ENCODE results near the gene C1orf167.
"Not testable (repeated sequence)": the region's sequence is repeated elsewhere in the genome, so short reads cannot be mapped to it uniquely, and the experiment has no call there.

Gene C1orf167

DNA sequence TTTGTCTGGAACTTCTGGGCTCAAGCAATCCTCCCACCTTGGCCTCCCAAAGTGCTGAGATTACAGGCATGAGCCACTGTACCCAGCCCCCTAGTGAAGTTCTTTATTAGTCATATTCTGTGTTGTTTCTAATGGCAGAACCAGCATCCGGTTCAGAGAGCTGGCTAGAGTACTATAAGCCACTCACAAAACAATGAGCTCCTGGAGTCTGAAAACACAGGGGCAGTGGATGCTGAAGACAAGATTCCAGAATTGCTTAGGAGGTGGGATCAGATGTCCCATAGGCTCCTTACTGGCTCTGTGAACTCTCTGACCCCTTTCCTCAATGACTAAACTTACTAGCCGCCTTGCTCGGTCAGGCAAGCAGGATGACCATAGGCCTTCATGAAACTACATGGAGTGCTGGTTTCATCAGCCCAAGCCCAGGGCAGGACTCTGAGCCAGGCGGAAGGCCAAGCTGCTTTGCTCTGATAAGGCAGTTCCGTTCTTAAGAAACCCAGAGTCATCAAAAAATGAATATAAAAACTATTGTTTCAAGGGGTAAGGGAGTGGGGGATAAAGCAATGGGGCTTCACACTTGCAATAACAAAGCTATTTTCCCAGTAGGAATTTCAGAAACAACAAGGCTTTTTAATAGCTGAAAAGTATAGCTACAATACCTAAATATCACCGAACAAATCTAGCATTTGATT, 35.7 kb downstream of the C1orf167 start:
- peaks cover 55% of the 10 kb centered on the region for H3K36me3 ChIP-seq (ENCODE audit: insufficient read depth, low read length)
- WGBS, result 95% methylated on average over 6 of the region's 6 CpGs

DNA sequence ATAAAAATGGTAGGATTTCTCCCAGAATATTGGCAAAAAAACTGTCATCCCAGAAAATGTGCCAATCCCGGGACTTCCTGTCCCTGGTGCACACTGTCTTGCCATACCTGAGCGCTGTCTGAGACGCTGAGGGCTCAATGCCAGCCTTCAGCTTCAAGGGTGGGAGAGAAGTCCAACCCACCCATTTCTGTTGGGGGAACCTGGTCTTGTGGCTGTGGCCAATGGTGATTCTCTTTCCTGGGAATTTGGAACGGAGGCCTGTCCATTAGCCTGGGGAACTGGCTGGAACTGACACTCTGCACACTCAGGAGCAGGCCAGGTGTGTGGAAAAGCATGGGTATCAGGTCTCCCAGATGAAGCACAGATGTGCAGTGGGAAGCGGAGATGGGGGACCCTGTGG, 37.1 kb downstream of the C1orf167 start:
- H3K27ac ChIP-seq (ENCODE audit: low read depth, low read length), result no peak overlapping the region
- no peak overlapping the region for H3K4me3 ChIP-seq (ENCODE audit: low read length)
- no peaks in the 10 kb centered on the region for H3K9me3 ChIP-seq (ENCODE audit: insufficient read depth, low read depth, low read length)
- H3K4me1 ChIP-seq (ENCODE audit: insufficient read depth, low read length), result peaks cover 5% of the 10 kb centered on the region; the same call in 1 of the 2 replicates
- no peaks in the 10 kb centered on the region for H3K27me3 ChIP-seq (ENCODE audit: insufficient read depth, low read length)
- H3K36me3 ChIP-seq (ENCODE audit: insufficient read depth, low read length), result peaks cover 45% of the 10 kb centered on the region
- WGBS, result 95% methylated on average over 5 of the region's 5 CpGs
- H3K9ac ChIP-seq (ENCODE audit: low read depth, low read length), result no peak overlapping the region

More for the DNA sequence above, 35.7 kb downstream of the C1orf167 start:
- Histone ChIP-seq H3K27me3 (ENCODE audit: insufficient read depth, low read length) (no peaks in the 10 kb centered on the region), H3K4me1 (ENCODE audit: insufficient read depth, low read length) (no peaks in the 10 kb centered on the region; the same call in 1 of the 2 replicates), H3K9ac (ENCODE audit: low read depth, low read length) (no peak overlapping the region), H3K27ac (ENCODE audit: low read depth, low read length) (no peak overlapping the region), H3K4me3 (ENCODE audit: low read length) (no peak overlapping the region), H3K9me3 (ENCODE audit: insufficient read depth, low read depth, low read length) (no peaks in the 10 kb centered on the region)

DNA sequence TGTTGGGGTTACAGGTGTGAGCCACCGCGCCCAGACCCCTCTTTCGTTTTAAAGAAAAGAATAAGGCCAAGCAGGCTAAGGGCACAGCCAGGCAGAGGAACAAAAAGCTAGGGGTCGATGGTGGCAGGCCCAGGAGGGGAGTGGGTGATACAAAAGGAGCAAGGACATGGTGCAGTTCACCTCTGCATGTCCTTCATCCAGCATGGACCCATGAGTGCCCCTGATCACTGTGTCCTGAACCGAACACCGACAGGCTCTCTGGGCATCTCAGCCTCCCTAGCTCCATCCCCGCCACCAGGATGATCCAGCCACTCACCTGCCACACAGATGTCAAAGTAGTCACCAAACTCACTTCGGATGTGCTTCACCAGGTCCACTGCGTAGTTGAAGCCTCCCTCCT, 37.9 kb downstream of the C1orf167 start:
- H3K9ac ChIP-seq (ENCODE audit: low read depth, low read length), result no peak overlapping the region
- peaks cover 10% of the 10 kb centered on the region for H3K4me1 ChIP-seq (ENCODE audit: insufficient read depth, low read length)
- no peaks in the 10 kb centered on the region for H3K27me3 ChIP-seq (ENCODE audit: insufficient read depth, low read length)
- H3K36me3 ChIP-seq (ENCODE audit: insufficient read depth, low read length), result peaks cover 37% of the 10 kb centered on the region
- H3K4me3 ChIP-seq (ENCODE audit: low read length), result no peak overlapping the region
- no peaks in the 10 kb centered on the region for H3K9me3 ChIP-seq (ENCODE audit: insufficient read depth, low read depth, low read length)
- 93% methylated on average over 9 of the region's 9 CpGs for WGBS
- H3K27ac ChIP-seq (ENCODE audit: low read depth, low read length), result no peak overlapping the region

DNA sequence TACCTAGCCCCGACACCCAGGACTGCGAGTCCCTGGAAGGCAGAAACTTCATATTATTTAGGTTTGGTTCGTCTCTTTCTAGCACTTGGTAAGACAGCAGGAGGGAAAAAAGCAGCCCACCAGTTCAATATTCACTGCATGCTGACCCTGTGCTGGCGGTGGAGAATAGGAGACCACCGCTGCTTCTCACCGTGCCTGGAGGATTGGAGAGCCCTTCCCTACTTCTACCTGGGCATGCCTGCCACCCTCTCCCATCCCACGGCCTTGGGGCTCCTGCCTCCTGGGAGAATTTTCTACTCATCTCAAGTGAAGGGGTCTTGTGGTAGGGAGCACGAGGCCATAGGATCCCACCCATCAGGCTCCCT, 38.4 kb downstream of the C1orf167 start:
- H3K36me3 ChIP-seq (ENCODE audit: insufficient read depth, low read length), result peaks cover 32% of the 10 kb centered on the region
- no peak overlapping the region for H3K27ac ChIP-seq (ENCODE audit: low read depth, low read length)
- 91% methylated on average over 8 of the region's 8 CpGs for WGBS

DNA sequence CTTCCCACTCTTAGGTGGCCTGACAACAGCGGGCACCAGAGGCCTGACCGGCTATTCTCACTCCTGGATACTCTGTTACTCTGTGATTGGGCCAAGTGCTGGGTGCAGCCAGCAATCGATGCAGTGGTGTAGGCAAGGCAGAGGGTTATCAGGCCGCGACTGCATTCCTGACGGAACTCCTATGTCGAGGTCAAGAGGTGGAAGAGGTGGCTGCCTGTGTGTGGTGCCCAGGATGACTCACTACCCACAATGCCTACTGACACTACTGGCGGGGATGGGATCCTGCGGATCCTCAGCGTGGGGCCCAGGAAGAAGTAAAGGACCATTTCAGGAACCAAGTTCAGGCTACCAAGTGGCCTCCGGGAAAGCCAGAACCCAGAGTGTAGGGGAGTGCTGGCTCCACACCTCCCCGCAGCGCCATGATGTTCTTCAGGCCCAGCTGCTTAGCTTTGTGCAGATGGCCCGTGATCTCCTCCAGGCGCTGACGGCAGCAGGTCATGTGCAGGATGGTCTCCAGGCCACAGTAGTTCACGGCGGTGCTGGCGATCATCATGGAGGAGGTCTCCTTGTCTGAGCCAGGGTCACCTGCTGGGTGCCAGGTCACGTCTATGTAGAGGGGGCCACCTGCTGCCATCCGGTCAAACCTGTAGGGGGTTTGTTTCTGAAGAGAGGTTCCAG, 38.9 kb downstream of the C1orf167 start:
- Histone ChIP-seq H3K4me1 (ENCODE audit: insufficient read depth, low read length) (peaks cover 10% of the 10 kb centered on the region), H3K27me3 (ENCODE audit: insufficient read depth, low read length) (no peaks in the 10 kb centered on the region), H3K4me3 (ENCODE audit: low read length) (no peak overlapping the region), H3K9me3 (ENCODE audit: insufficient read depth, low read depth, low read length) (no peaks in the 10 kb centered on the region), H3K9ac (ENCODE audit: low read depth, low read length) (no peak overlapping the region), H3K36me3 (ENCODE audit: insufficient read depth, low read length) (peaks cover 27% of the 10 kb centered on the region), H3K27ac (ENCODE audit: low read depth, low read length) (no peak overlapping the region)
- 93% methylated on average over 21 of the region's 21 CpGs for WGBS

More for the DNA sequence above, 38.4 kb downstream of the C1orf167 start:
- Histone ChIP-seq H3K9me3 (ENCODE audit: insufficient read depth, low read depth, low read length) (no peaks in the 10 kb centered on the region), H3K4me3 (ENCODE audit: low read length) (no peak overlapping the region), H3K9ac (ENCODE audit: low read depth, low read length) (no peak overlapping the region), H3K27me3 (ENCODE audit: insufficient read depth, low read length) (no peaks in the 10 kb centered on the region), H3K4me1 (ENCODE audit: insufficient read depth, low read length) (peaks cover 10% of the 10 kb centered on the region)

DNA sequence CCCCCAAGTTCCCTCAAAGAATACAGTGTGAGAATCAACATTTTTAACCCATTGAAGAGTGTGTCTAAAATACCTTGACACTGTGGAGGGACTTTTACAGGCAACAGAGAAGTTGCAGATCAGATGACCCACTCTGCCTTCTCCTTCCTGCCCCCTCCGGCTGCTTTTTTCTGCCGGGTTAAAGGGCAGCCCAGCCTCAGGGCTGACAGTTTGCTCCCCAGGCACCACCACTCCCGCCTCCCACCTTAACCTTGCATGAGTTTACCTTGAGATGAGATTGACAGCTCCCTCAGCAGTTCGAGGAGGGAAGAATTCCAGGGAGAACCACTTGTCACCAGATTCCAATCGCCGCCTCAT, 40.6 kb downstream of the C1orf167 start:
- peak overlapping the region; percentile 40; the same call in 1 of the 2 replicates for H3K27ac ChIP-seq (ENCODE audit: low read depth, low read length)
- no peaks in the 10 kb centered on the region for H3K27me3 ChIP-seq (ENCODE audit: insufficient read depth, low read length)
- H3K9me3 ChIP-seq (ENCODE audit: insufficient read depth, low read depth, low read length), result no peaks in the 10 kb centered on the region
- 16% methylated on average over 6 of the region's 6 CpGs for WGBS
- H3K4me3 ChIP-seq (ENCODE audit: low read length), result peak overlapping the region; percentile 62
- H3K36me3 ChIP-seq (ENCODE audit: insufficient read depth, low read length), result peaks cover 29% of the 10 kb centered on the region
- H3K4me1 ChIP-seq (ENCODE audit: insufficient read depth, low read length), result peaks cover 15% of the 10 kb centered on the region
- no peak overlapping the region for H3K9ac ChIP-seq (ENCODE audit: low read depth, low read length)

DNA sequence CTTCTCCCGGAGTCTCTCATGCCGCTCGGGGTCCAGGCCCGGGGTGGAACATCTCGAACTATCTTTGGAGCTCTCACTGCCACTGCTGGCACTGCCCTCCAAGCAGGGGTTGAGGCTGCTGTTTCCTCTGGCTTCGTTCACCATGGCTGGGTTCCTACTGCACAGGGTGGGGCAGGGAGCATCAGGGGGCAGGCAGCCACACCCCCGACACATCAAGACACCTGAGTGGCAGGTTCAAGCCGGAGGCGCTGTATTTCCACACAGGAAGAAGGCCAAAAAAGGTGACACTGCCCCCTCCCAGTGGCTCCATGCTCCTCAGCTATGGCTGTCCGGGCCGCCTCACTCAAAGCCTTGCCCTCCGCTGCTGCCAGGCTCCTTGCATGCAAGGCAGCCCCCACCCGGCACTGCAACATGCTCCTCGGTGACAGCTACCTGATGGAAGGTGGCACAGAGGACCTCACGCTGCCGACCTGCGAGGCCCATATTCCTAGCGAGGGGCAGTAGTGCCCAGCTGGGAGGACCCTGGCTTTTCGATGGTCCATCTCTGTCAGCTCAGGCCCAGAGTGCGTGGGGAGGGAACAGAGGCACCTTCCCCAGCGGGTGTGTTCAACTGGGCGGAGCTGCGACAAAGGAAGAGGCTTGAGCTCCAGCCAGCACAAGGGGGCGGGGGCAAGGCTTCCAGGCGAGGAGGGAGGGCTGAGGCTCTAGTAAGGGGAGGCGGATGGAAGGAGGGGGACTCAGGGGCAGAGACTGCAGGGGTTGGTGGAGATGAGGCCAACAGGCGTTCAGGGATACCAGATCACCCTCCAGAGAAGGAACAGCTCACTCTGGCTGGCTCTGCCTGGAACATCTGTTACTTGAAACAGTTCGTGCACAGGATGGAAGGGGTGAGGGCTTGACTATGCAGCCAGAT, 41.2 kb downstream of the C1orf167 start:
- WGBS, result 7% methylated on average over 28 of the region's 28 CpGs
- H3K27ac ChIP-seq (ENCODE audit: low read depth, low read length), result peak overlapping the region; percentile 87
- peaks cover 35% of the 10 kb centered on the region for H3K36me3 ChIP-seq (ENCODE audit: insufficient read depth, low read length)
- H3K4me1 ChIP-seq (ENCODE audit: insufficient read depth, low read length), result peaks cover 15% of the 10 kb centered on the region
- H3K27me3 ChIP-seq (ENCODE audit: insufficient read depth, low read length), result no peaks in the 10 kb centered on the region
- no peaks in the 10 kb centered on the region for H3K9me3 ChIP-seq (ENCODE audit: insufficient read depth, low read depth, low read length)
- H3K4me3 ChIP-seq (ENCODE audit: low read length), result peak overlapping the region; percentile 62
- H3K9ac ChIP-seq (ENCODE audit: low read depth, low read length), result peak overlapping the region; percentile 29; the same call in 1 of the 2 replicates

DNA sequence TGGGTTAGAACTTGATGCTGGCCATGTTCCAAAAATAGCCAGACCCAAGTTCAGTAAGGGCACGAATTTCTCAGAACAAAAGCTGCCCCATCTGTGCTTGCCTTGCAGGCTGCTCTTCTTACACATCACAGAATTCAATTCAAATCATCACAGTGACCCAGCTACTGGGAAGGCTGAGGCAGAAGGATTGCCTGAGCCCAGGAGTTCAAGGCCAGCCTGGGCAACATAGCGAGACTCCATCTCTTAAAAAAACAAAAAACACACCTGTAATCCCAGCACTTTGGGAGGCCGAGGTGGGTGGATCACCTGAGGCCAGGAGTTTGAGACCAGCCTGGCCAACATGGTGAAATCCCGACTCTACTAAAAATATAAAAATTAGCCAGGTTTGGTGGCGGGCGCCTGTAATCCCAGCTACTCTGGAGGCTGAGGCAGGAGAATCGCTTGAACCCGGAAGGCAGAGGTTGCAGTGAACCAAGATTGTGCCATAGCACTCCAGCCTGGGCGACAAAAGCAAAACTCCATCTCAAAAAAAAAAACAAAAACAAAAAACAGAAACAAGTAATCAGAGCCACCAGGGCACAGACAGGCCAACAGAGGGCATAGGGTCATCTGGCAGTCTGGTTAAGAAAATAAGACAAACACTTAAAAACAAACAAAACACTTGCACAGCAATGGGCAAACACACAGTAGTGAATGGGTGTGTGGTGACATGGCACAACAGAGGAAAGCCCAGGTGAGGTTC, 42.1 kb downstream of the C1orf167 start:
- H3K9me3 ChIP-seq (ENCODE audit: insufficient read depth, low read depth, low read length); H3K27me3 ChIP-seq (ENCODE audit: insufficient read depth, low read length): not testable (repeated sequence)
- Histone ChIP-seq H3K36me3 (ENCODE audit: insufficient read depth, low read length) (peaks cover 42% of the 10 kb centered on the region), H3K9ac (ENCODE audit: low read depth, low read length) (peak overlapping the region; percentile 29; the same call in 1 of the 2 replicates), H3K4me1 (ENCODE audit: insufficient read depth, low read length) (peaks cover 15% of the 10 kb centered on the region), H3K4me3 (ENCODE audit: low read length) (peak overlapping the region; percentile 86), H3K27ac (ENCODE audit: low read depth, low read length) (peak overlapping the region; percentile 87)
- WGBS, result 85% methylated on average over 9 of the region's 9 CpGs

DNA sequence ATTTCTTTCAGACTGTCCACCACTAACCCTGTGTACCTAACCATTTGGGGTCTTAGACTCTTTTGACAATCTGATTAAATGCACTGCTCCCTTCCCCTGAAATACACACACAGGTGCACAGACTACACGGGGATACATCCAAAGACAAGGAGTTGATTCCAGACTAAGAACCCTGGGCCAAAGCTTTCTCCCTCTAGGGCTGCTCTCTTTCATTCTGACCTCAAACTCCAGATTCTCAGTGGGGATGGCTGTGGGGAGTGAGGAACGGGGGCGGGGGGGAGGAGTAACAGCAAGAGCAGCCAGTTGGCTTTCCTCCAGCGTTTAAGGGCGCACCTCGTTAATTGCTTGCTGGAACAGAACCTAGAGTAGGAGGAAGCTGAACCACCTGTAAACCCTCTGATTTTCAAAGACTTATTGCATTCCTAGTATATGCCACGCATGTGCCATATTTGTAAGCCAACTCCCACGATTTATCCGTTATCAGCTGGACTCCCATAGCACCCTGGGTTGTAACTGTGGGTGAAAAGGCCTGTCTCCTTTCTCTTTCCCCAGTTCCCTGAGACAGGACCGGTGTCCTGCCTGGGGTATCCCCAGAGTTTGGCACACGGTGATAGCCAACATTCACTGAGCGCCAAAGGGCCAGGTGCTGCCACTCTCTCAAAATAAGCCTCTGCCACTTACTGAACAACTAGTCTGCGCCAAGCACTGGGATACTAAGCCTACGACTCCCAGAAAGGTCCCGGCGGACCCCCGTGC, 42.9 kb downstream of the C1orf167 start:
- Histone ChIP-seq H3K27me3 (ENCODE audit: insufficient read depth, low read length) (no peaks in the 10 kb centered on the region), H3K9ac (ENCODE audit: low read depth, low read length) (peak overlapping the region; percentile 65), H3K4me3 (ENCODE audit: low read length) (peak overlapping the region; percentile 86), H3K9me3 (ENCODE audit: insufficient read depth, low read depth, low read length) (no peaks in the 10 kb centered on the region), H3K27ac (ENCODE audit: low read depth, low read length) (peak overlapping the region; percentile 94), H3K36me3 (ENCODE audit: insufficient read depth, low read length) (peaks cover 44% of the 10 kb centered on the region), H3K4me1 (ENCODE audit: insufficient read depth, low read length) (peaks cover 15% of the 10 kb centered on the region)
- WGBS, result 14% methylated on average over 17 of the region's 17 CpGs
